K562 (cell line): ENCODE results near the gene PAQR4. TPM values are rescaled to one million over a fixed set of nuclear protein-coding genes. Genes with fewer than 3 reads are reported as not detected.
A peak's percentile ranks its signal among the peaks of the same experiment; 100 is the strongest.

Experiments used
- ATAC-seq: fragments of 200-7000 bp; cut with Tn5 transposase; 3 replicates; pipeline ENCODE4 v1.9.1; 2020; ENCODE audit warnings: moderate library complexity
- BruUV-seq: library from RNA; stranded (reverse); fragments of 400-500 nt; replicated peaks from 2 replicates; lab custom pipeline; 2021; lab: Mats Ljungman, UMichigan
- CTCF ChIA-PET: fragments of 300-600 bp; formaldehyde crosslinking; extraction: SDS; loops from one replicate; lab custom pipeline; 2021; ENCODE audit warnings: low intra/inter-chr PET ratio; lab: Yijun Ruan, JAX
- POLR2A ChIA-PET: fragments of 300-600, 350-650 bp; sonication (Branson Sonifier 250); formaldehyde crosslinking; extraction: SDS; loops from one replicate; lab custom pipeline; 2021; ENCODE audit warnings: antibody characterized with exemption, inconsistent platforms; lab: Yijun Ruan, JAX
- DNase-seq, 4 experiments: peaks; one replicate each; pipeline versions ENCODE4 v3.0.0 to v3.0.0-alpha.2; 2011 to 2018; ENCODE audit warnings: low spot score in 3 of 4, mixed read lengths in 3 of 4; ENCODE audit errors: extremely low read depth in 1 of 4
- FAIRE-seq: peaks from 2 replicates; lab custom pipeline; 2011; peaks lifted over from hg19 to GRCh38; lab: Jason Lieb, UNC
- H2AFZ ChIP-seq: 2 replicates; pipeline ENCODE4 v1.6.0; 2011; ENCODE audit warnings: low read depth, low read length, control low read depth, inconsistent platforms
- H3K27ac ChIP-seq: fragments of 200-600 bp; 3 replicates; pipeline ENCODE4 v1.8.0; 2011; ENCODE audit warnings: low read depth, mild to moderate bottlenecking, control low read depth, inconsistent platforms, low read length, moderate library complexity, mixed read lengths; ENCODE audit errors: extremely low read depth
- H3K27me3 ChIP-seq, 2 experiments: fragments of 300-600 bp in 1 of 2; 2 replicates in 1 of 2; 3 replicates in 1 of 2; pipeline versions ENCODE4 v1.6.0 to v1.8.0; 2011; ENCODE audit warnings: inconsistent platforms in 2 of 2, low read length in 2 of 2, mild to moderate bottlenecking in 1 of 2, mixed read lengths in 1 of 2, moderate library complexity in 1 of 2; ENCODE audit not compliant: control insufficient read depth in 2 of 2, insufficient read depth in 2 of 2
- H3K36me3 ChIP-seq: fragments of 300-600 bp; 3 replicates; pipeline ENCODE4 v1.8.0; 2011; ENCODE audit warnings: mild to moderate bottlenecking, low read length, inconsistent platforms; ENCODE audit not compliant: control insufficient read depth, insufficient read depth
- H3K4me1 ChIP-seq, 2 experiments: fragments of 200-600 bp in 1 of 2; replicated peaks in 1 of 2; 2 replicates in 1 of 2; 3 replicates in 1 of 2; pipeline versions ENCODE4 v1.5.1 to v1.8.0; 2011; ENCODE audit warnings: inconsistent platforms in 2 of 2, low read length in 2 of 2, mild to moderate bottlenecking in 1 of 2, mixed read lengths in 1 of 2, moderate library complexity in 1 of 2; ENCODE audit not compliant: control insufficient read depth in 2 of 2, insufficient read depth in 2 of 2
- H3K4me2 ChIP-seq: 2 replicates; pipeline ENCODE4 v1.6.1; 2011; ENCODE audit warnings: low read length, control low read depth, inconsistent platforms, mixed read lengths; ENCODE audit not compliant: insufficient read depth
- H3K4me3 ChIP-seq: fragments of 200-600 bp; sonication (generic), shearing (Covaris generic); 2 replicates; pipeline ENCODE4 v1.5.1; 2016; ENCODE audit warnings: control low read depth, inconsistent platforms
- H3K79me2 ChIP-seq: fragments of 200-600 bp; 3 replicates; pipeline ENCODE4 v1.8.0; 2011; ENCODE audit warnings: low read length, inconsistent platforms; ENCODE audit not compliant: control insufficient read depth, insufficient read depth
- H3K9ac ChIP-seq, 2 experiments: 2 replicates each; pipeline versions ENCODE4 v1.6.0 to v1.6.1; 2011; ENCODE audit warnings: low read depth in 2 of 2, low read length in 2 of 2, control low read depth in 1 of 2, inconsistent platforms in 1 of 2, mild to moderate bottlenecking in 1 of 2, mixed read lengths in 1 of 2; ENCODE audit not compliant: insufficient read depth in 1 of 2
- H3K9me1 ChIP-seq: one replicate; pipeline ENCODE4 v1.6.0; 2011; ENCODE audit warnings: inconsistent platforms, mild to moderate bottlenecking, low read length, moderate library complexity; ENCODE audit not compliant: control insufficient read depth, insufficient read depth
- H3K9me3 ChIP-seq: replicated peaks from 2 replicates; pipeline ENCODE4 v1.5.1; 2011; ENCODE audit warnings: low read depth, low read length, inconsistent platforms; ENCODE audit not compliant: control insufficient read depth, insufficient read depth
- H4K20me1 ChIP-seq: replicated peaks from 2 replicates; pipeline ENCODE4 v1.6.1; 2011; ENCODE audit warnings: low read length, inconsistent platforms, mixed read lengths; ENCODE audit not compliant: control insufficient read depth, insufficient read depth
- CBX1 ChIP-seq: sonication (generic); IDR thresholded peaks from 2 replicates; pipeline ENCODE4 v1.6.1; 2016; ENCODE audit warnings: antibody characterized with exemption, low read depth, mild to moderate bottlenecking
- MEIS2 ChIP-seq: fragments of 450-650 bp; IDR thresholded peaks from 2 replicates; pipeline ENCODE4 v1.6.1; 2014; ENCODE audit warnings: mild to moderate bottlenecking; ENCODE audit not compliant: partially characterized antibody
- PPARD ChIP-seq: fragments of 250-450 bp; sonication (Bioruptor Pico); IDR thresholded peaks from 2 replicates; pipeline ENCODE4 v1.8.0; 2022; ENCODE audit warnings: inconsistent platforms, mild to moderate bottlenecking, moderate library complexity
- RFX5 ChIP-seq: IDR thresholded peaks from 2 replicates; pipeline ENCODE4 v1.6.1; 2011; ENCODE audit warnings: low read depth, mild to moderate bottlenecking, improper control_type of control experiment, low read length
- ZBTB7A ChIP-seq: IDR thresholded peaks from 2 replicates; pipeline ENCODE4 v1.6.1; 2011; ENCODE audit warnings: low read depth, mild to moderate bottlenecking, low read length, moderate library complexity, borderline replicate concordance; ENCODE audit not compliant: control insufficient read depth
- WGBS: fragments of 100-300 bp; shearing (Covaris generic); methylation state at CpG from one replicate; pipeline ENCODE4 v1.1.6; 2016; ENCODE audit warnings: low coverage, mixed read lengths; ENCODE audit not compliant: insufficient coverage; ENCODE audit errors: missing lambda C conversion rate; 5-methylcytosine and 5-hydroxymethylcytosine counted together
- in situ Hi-C: fragments of 300-500 bp; cut with MboI; formaldehyde crosslinking; loops from 4 replicates; pipeline ENCODE4 v1.15.0; 2018; ENCODE audit warnings: inconsistent platforms, mixed read lengths
- intact Hi-C: fragments of 100-400 bp; cut with micrococcal nuclease; formaldehyde crosslinking; loops from 2 replicates; pipeline ENCODE4 v1.14.2; 2022
- polyA plus RNA-seq, 8 experiments: library from polyadenylated mRNA; depleted of rRNA in 4 of 8; stranded (reverse) in 5 of 8; unstranded in 3 of 8; fragments of >200 nt; fragmentation: Nextera tagmentation in 2 of 8; fragmentation: Illumina TruSeq in 1 of 8; extraction: Ambion mirVana in 2 of 8; extraction: Trizol in 1 of 8; gene quantifications; 2 replicates each; pipeline versions ENCODE4 v1.2.1 to v1.2.3, GENCODE V29; 2011 to 2014; ENCODE audit warnings: inconsistent platforms in 1 of 8, missing spikeins in 1 of 8
- total RNA-seq, 7 experiments: library from RNA; depleted of rRNA in 6 of 7; stranded (reverse); fragments of >200 nt in 6 of 7; fragmentation: Illumina TruSeq in 2 of 7; extraction: Trizol in 2 of 7; gene quantifications; 2 replicates each; pipeline versions ENCODE4 v1.2.1 to v1.2.3, GENCODE V29; 2011 to 2021; ENCODE audit warnings: low replicate concordance in 1 of 7
- TF ChIP-seq, protein P1 (sequence below): fragments of 450-650 bp; IDR thresholded peaks from 2 replicates; pipeline ENCODE4 v1.6.1; 2016
- TF ChIP-seq, protein P2 (sequence below), 2 experiments: IDR thresholded peaks in 1 of 2; conservative IDR thresholded peaks in 1 of 2; 2 replicates each; pipeline ENCODE4 v1.6.1; 2016; ENCODE audit warnings: low read depth in 2 of 2, mild to moderate bottlenecking in 1 of 2, missing compliant biosample characterization in 1 of 2, missing genetic modification characterization in 1 of 2, moderate library complexity in 1 of 2

PAQR4 gene
- total and polyA plus RNA-seq, 9 of the 15 experiments (the other 6 are each of a cell fraction or from before 2014, with no cell fraction given): 0.62 to 40.4 (median 19.5) TPM

DNA sequence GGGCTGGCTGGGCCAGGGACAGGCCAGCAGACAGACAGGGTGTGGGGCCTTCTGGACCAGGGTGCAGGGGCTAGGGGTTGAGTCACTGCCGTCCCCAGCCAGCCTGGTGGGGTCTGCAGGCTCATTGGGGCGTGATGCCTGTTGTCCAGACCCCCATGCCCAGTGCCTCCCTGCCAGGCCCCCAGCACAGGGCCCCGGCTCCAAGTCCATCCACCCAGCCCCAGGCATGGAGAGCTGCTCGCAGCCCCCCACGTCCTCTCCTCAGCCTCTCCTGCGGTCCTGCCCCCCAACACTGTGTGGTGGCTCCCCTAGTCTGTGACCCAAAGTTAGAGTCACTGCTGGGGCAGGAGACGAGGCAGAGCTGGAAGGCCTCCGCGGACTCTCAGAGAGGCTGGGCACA, 18.1 kb downstream of the PAQR4 start:
- H3K9ac ChIP-seq: peak overlapping the region in 1 of 2 experiments; percentile 64; a peak in 2 of 4 replicates
- H3K79me2 ChIP-seq: no peaks in the 10 kb centered on the region
- ATAC-seq (no peak), FAIRE-seq (no peak), DNase-seq (no peak)
- H3K4me2 ChIP-seq: no peak overlapping the region
- peaks cover 11 to 65% of the 10 kb centered on the region in 2 experiments for H3K4me1 ChIP-seq
- H3K36me3 ChIP-seq: no peaks in the 10 kb centered on the region
- intact Hi-C loops (no loop called here), in situ Hi-C loops (no loop called here)
- H3K4me3 ChIP-seq: no peak overlapping the region
- ChIA-PET POLR2A (no interaction called here), CTCF (no interaction called here)
- no peaks in the 10 kb centered on the region for H4K20me1 ChIP-seq
- no peaks in the 10 kb centered on the region for H3K27me3 ChIP-seq
- no peak overlapping the region for H3K27ac ChIP-seq
- H3K9me1 ChIP-seq: no peaks in the 10 kb centered on the region
- no peaks in the 10 kb centered on the region for H3K9me3 ChIP-seq
- no peak overlapping the region for H2AFZ ChIP-seq
- WGBS: 61% methylated on average over 8 of the region's 9 CpGs
- no TSS peak for BruUV-seq
- no peak for TF ChIP-seq PPARD (CRISPR knock-in tag)

DNA sequence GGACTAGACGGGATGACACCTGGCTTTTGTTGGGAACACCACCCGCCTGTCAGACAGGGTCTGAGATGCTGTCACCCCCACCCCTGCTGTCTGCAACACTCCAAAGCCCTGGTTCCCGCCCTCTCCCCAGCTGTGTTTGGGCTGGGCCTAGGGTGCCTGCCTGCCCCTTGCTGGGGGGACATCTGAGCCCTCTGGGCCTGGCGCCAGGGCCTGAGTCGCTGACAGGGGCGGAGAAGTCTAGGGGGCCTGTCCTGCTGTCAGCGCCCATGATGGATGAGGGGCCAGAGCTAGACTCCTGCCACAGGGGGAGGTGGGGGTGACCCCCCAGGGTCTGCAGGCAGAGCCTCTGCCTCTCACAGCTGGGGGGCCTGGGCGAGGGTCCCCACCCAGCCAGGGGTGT, 18.7 kb downstream of the PAQR4 start:
- no peaks in the 10 kb centered on the region for H3K36me3 ChIP-seq
- no peak for TF ChIP-seq RFX5
- TF ChIP-seq, protein P1, sequence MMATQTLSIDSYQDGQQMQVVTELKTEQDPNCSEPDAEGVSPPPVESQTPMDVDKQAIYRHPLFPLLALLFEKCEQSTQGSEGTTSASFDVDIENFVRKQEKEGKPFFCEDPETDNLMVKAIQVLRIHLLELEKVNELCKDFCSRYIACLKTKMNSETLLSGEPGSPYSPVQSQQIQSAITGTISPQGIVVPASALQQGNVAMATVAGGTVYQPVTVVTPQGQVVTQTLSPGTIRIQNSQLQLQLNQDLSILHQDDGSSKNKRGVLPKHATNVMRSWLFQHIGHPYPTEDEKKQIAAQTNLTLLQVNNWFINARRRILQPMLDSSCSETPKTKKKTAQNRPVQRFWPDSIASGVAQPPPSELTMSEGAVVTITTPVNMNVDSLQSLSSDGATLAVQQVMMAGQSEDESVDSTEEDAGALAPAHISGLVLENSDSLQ: peak; percentile 79
- TF ChIP-seq ZBTB7A: peak; percentile 46; the same call in 1 of the 2 replicates
- TF ChIP-seq CBX1: no peak
- TF ChIP-seq MEIS2: peak; percentile 76
- TF ChIP-seq, protein P2, sequence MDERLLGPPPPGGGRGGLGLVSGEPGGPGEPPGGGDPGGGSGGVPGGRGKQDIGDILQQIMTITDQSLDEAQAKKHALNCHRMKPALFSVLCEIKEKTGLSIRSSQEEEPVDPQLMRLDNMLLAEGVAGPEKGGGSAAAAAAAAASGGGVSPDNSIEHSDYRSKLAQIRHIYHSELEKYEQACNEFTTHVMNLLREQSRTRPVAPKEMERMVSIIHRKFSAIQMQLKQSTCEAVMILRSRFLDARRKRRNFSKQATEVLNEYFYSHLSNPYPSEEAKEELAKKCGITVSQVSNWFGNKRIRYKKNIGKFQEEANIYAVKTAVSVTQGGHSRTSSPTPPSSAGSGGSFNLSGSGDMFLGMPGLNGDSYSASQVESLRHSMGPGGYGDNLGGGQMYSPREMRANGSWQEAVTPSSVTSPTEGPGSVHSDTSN (CRISPR knock-in tag; IDR thresholded peaks at IDR 0.05; ENCODE audit: low read depth): no peak
- TF ChIP-seq, protein P2 (tag; conservative IDR thresholded peaks at IDR 0.05; ENCODE audit: low read depth): peak; percentile 85
- TF ChIP-seq, all 486 proteins: peak for 4
- BruUV-seq: no TSS peak
- Histone ChIP-seq H3K4me1 (peaks cover 7 to 61% of the 10 kb centered on the region in 2 experiments), H3K9me3 (no peaks in the 10 kb centered on the region), H3K4me2 (no peak overlapping the region), H3K9ac (peak overlapping the region in 1 of 2 experiments; percentile 53; a peak in 2 of 4 replicates), H3K79me2 (no peaks in the 10 kb centered on the region), H3K4me3 (no peak overlapping the region), H3K27me3 (no peaks in the 10 kb centered on the region), H4K20me1 (no peaks in the 10 kb centered on the region), H3K9me1 (no peaks in the 10 kb centered on the region), H3K27ac (no peak overlapping the region), H2AFZ (no peak overlapping the region)
- intact Hi-C loops: no loop called here
- ATAC-seq: no peak
- WGBS: 28% methylated on average over 8 of the region's 8 CpGs
- in situ Hi-C loops: no loop called here
- CTCF ChIA-PET: no interaction called here
- no peak for FAIRE-seq
- no peak for DNase-seq
- POLR2A ChIA-PET: interaction anchor here (0.8 kb wide), 1 partner anchor 20 kb away, joined by 3 read pairs; no protein-coding TSS in a partner anchor
